Cardiac fibroblast (primary cell): Measurements from ENCODE around the gene TPX2.

ENCODE experiments used
- DNase-seq, 2 donors: peaks; one replicate each; pipeline versions ENCODE4 v3.0.0 to v3.0.0-alpha.2; 2010; ENCODE audit warnings: low read depth in 2 of 2
- H3K4me3 ChIP-seq, 2 donors: replicated peaks in 1 of 2; 1 replicate in 1 of 2; 2 replicates in 1 of 2; pipeline ENCODE4 v1.5.1; 2011; ENCODE audit warnings: low read depth in 2 of 2, low read length in 2 of 2, mild to moderate bottlenecking in 2 of 2, moderate library complexity in 1 of 2
- CTCF ChIP-seq: IDR thresholded peaks from one replicate; pipeline ENCODE4 v1.5.1; 2011; ENCODE audit warnings: low read depth, mild to moderate bottlenecking, low read length, inconsistent platforms

Gene TPX2

DNA sequence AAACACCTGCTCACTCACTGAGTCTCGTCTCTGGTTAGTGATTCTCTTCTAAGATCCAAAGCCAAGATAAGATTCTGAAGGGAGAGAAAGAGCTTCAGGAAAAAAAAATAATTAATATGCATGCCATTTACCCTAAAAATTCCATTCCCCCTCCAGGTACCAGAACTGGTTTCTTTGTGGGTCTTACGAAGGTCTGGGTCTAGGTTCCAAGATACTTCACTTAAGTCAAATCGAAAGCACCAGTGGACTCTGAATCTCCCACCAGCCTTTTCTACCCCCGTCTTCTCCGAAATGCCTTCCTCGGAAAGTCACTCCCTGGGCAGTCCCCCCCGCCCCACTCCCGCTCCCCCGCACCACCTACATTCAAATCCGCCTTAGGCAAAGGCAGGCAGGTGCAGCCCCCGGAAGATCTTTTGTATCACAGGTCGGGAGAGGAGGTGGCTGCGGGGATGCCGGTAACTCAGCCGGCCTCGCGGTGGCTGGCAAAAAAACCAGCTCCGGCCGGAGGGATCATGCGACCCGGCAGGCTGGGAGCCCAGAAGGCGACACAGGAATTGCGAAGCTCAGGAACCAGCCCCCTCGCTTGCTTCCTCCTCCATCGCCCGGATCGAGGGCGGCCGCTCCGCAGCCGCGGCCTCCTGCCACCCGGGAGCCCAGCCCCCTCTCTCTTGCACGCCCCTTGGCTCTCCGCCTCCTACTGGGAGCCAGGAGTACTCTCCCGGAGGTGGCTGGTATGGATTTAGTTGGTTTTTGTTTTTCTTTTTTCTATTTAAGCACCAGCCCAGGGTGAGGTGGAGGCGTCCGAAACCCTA lies 16.6 kb upstream of the TPX2 start, which contains the start of gene BCL2L1:
TSS of gene BCL2L1 (minus strand) at position 612 of the 812 bp plus-strand sequence. CDS start 650 bp downstream, outside the sequence.
- DNase-seq: peak; percentile 91
- H3K4me3 ChIP-seq: peak within 1 kb of the TSS; percentile 57 to 75
- TF ChIP-seq CTCF: peak; percentile 92

- peak overlapping the region; percentile 57 to 75 for H3K4me3 ChIP-seq
- DNase-seq: no peak
- no peak for TF ChIP-seq CTCF
Observed at GRCh38 chr20:31723069-31723318, 16.1 kb upstream of the TPX2 start.

- H3K4me3 ChIP-seq: peak overlapping the region; percentile 57 to 75
- peak; percentile 94 for TF ChIP-seq CTCF
- peak; percentile 99 for DNase-seq
Observed at GRCh38 chr20:31723319-31724078, 15.6 kb upstream of the TPX2 start.

- DNase-seq: no peak
- no peak for TF ChIP-seq CTCF
- no peak overlapping the region for H3K4me3 ChIP-seq
Observed at GRCh38 chr20:31731321-31731717, 7.8 kb upstream of the TPX2 start.

DNA sequence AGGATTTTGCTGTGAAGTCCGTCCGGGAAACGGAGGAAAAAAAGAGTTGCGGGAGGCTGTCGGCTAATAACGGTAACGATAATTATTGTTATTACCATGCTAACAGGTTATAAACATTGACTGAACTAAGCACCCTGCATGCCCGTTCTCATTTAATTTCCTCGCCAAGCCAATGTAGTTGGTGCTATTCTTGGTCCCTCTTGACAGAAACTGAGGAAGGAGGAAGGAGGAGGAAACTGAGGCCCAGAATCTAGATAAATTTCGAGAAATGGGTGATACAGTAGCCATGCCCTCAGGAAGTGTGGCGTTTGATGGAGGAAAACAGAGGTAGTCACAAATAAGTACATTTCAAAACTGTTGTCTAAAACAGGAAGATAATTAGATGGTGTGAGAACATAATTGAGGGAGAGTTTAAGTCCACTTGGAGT lies 474 bp downstream of the TPX2 start:
- peak overlapping the region; percentile 92 to 97 for H3K4me3 ChIP-seq
- no peak for TF ChIP-seq CTCF
- DNase-seq: no peak

DNA sequence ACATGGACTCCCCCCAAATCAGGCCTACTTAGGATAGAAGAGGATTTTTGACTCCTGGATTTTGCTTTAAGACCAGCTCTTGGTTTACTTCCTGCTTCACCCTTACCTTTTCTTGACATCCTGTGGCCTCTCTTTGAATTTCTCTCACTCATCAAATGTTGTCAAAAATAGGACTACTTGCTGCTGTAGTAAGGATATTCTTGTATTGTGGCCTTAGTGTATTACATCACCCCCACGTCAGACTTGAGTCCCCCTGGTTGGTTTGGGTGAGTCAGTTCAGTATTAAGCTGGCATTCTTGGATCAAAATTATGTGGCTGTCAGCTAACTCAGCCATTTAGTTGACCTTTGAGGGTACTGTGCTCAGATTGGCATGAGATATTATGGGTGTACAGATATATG lies 1.1 kb downstream of the TPX2 start:
- peak; percentile 60 to 76 for DNase-seq
- TF ChIP-seq CTCF: no peak

More for the DNA sequence above, 1.1 kb downstream of the TPX2 start:
- peak overlapping the region in 1 of 2 donors; percentile 97 for H3K4me3 ChIP-seq
